Measurements from ENCODE around the gene ACAP1.

- TF ChIP-seq CTCF (optimal IDR thresholded peaks at IDR 0.05 in 1 of 3, IDR thresholded peaks at IDR 0.05 in 1 of 3, conservative IDR thresholded peaks at IDR 0.05 in 1 of 3; ENCODE audit: extremely low read depth in 1 of 3, insufficient read depth in 2 of 3, low read length in 3 of 3) (no peak), EZH2 (IDR thresholded peaks at IDR 0.05; ENCODE audit: low read length) (no peak)
Measured at GRCh38 chr17:7313890-7314718, 22.2 kb upstream of the ACAP1 start.
